Esophagus mucosa (tissue), 1 donor: Measurements from ENCODE around the gene WDR46. TPM values are rescaled to one million over a fixed set of nuclear protein-coding genes. Genes with fewer than 3 reads are reported as not detected.

ENCODE experiments used
- ATAC-seq: fragments of 200-7000 bp; cut with Tn5 transposase; one replicate; pipeline ENCODE4 v1.9.1; 2020
- total RNA-seq: library from RNA; stranded (reverse); gene quantifications from one replicate; pipeline ENCODE4 v1.2.4, GENCODE V29; 2023
- donor health status: DM: yes; HTN: yes; CAD: no.

Gene WDR46
- total RNA-seq, 1 donor from 2014 or later = 31.5 TPM

DNA sequence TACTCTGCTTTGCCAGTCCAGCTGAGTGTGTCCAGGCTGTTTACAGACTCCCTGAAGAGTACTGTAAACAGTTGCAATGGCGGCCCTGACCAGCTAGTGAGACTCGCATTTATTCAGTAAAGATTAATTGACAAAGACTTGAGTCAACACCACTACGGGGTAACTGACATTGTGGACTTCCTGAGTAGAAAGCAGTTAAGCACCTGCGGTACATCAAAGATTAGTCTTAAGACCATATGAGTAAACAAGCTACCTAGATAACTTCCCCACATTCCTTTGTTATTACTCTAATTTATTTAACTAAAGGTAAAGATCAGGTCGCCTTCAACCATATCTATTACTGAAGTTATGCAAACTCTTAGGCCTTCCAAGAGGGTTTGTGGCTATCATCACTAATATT, 30.0 kb downstream of the WDR46 start:
- no peak for ATAC-seq

DNA sequence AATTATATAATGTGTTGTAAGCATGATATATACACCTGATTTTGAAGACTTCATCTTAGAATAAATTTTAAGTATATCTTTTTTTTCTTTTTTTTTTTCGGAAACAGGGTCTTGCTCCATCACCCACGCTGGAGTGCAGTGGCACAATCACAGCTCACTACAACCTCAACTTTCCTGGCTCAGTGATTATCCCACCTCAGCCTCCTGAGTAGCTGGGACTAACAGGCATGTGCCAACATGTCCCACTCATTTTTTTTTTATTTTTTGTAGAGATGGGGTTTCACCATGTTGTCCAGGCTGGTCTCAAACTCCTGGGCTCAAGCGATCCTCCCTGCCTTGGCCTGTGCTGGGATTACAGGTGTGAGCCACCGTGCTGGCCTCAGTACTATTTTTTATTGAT, 34.4 kb downstream of the WDR46 start:
- ATAC-seq = no peak

DNA sequence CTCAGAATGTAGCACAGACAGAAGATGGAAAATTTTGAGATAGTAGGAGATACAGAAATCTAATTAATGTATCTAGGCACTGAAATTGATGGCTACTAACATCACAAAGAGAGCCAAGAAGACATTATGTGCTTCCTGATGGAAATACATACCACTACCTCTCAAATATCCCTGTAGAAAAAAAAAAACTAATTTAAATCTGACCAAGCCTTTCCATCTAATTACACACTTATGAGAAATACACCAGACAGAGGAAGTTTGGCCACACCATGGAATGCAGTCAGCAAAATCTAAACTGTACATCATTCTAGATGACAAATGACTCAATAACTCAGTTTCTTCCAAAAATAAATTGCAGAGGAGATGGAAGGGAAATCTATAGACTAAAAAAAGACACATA, 36.3 kb downstream of the WDR46 start:
- no peak for ATAC-seq

DNA sequence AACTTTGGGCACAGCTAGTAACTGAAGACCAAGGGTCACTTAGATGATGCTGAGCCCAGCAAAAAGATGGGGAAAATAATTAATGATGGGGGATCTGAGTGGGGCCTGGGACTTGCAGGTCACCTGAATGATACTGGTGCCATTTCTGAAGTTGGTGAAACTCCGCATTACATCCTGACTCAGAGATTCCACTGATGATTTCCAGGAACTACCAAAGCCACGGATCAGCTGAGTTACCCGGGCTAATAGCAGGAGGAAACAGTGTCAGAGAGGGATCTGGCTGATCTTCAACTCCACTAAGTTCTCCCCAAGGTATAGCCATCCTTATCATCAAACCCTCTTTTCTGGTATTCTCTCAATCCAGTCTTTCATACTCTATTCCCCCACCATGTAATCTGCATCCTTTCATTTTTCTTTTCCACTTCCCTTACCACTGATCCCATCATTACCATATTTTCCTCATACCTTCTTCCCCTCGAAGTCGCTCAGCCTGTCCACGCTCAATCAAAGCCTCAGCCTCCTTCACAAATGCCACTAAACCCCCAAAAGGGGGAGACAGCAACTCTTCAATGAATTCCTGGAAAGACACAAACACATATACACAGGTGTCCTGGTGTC, 37.5 kb downstream of the WDR46 start:
- ATAC-seq = no peak

DNA sequence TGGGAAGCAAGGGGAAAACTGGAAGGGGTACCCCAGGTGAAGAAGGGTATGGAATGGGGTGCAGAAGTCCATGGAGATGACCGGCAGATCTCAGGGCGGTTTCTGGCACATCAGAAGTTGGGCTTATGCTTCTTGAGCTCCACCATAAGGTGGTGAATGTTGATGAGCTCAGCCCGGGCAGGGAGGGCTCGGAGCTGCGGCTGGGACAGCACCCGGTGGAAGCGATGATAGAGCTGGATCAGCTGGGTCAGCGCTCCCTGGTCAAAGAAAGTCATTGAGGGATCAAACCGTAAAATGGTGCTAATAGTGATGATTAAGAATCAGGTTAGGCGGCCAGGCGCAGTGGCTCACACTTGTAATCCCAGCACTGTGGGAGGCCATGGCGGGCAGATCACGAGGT, 38.3 kb downstream of the WDR46 start:
- ATAC-seq = no peak

DNA sequence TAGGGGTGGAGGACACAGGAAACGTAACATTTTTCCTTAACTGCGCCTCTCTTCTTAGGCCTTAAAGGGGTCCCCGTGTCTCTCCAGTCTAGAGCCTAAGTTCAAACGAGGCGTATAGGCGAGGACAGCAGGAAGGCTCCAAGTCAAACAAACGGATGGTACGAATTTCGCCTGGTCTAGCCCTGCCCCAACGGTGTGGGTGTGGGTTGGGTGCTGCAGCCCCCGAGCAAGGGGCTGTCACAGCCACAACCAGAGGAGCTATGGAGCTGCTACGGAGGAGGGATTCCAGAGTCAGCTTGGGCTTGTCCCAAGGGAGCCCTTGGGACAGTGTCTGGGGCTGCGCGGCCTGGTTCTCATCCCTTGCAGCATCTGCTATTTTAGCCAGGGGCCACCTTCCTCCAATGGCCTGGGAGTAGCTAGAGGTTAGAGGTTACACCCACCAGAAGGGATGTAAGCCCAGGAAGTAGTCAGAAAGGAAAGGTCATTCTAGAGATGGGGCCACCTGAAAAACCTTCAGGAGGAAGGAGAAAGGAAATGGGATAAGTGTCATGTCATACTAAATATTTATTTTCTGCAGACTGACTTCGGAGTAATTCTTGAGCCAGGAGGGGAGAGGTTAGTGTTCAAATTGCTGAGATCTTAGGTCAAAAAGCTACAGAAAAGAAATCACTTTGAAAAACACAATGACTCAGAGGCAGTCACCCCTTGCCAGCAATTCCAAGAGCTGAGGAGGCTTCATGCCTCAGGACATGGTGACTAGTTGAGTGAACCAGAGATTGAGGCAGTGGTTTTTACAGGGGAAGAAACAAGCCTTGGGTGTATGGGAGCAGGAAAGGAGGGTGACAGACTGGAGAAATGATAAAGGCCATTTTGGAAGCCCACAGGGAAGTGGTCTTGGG, 39.1 kb downstream of the WDR46 start:
- ATAC-seq = peak; percentile 1

DNA sequence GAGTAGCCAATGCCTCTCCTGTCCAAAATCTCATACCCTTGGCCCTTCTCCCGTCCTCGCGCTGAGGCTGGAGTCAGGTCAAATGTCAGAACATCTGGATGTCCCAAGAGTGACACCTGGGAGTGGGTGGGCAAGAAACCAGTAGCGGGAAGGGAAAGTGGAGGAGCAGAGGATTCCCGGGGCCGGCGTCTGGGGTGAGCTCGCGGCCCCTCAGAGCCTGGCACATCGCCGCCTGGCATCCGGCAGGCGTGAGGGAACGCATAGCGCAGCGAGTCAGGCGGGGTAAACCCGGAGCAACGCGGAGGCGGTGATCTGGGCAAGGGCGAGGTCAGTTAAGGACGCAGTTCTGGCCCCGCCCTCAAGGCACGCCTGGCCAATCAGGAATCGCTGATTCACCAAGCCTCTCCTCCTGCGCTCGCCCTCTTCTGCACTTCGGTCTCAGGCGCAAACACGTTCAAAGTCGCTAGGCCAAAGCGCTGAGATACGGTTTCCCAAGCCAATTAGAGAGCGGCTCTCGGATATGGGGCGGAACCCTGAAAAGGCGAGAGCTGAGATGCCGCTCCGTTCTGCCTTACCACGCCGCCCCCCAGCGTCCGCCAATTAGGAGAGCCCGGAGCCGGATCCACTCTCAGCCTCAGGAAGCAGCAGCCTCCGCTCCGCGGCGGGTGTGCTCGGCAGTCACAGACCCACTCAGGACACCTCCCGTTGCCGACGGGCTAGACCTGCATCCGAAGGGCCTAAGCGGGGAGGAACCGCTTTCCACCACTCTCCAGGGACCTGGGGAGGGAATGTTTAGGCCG, 39.9 kb downstream of the WDR46 start:
- peak; percentile 96 for ATAC-seq

DNA sequence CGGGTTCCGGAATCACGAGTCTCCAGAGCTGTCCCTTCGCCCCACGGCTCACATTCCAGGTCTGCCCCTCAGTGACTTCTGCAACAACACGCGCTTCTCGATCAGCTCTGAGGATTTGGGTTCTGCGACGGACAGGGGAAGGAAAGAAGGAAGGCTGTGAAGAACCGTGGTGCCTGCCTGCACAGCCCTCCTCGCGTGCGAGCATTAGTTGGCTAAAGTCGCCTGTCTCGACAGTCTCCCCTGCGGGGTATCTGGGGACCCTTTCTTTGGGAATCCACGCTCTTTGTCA, 40.5 kb downstream of the WDR46 start:
- peak; percentile 4 for ATAC-seq

DNA sequence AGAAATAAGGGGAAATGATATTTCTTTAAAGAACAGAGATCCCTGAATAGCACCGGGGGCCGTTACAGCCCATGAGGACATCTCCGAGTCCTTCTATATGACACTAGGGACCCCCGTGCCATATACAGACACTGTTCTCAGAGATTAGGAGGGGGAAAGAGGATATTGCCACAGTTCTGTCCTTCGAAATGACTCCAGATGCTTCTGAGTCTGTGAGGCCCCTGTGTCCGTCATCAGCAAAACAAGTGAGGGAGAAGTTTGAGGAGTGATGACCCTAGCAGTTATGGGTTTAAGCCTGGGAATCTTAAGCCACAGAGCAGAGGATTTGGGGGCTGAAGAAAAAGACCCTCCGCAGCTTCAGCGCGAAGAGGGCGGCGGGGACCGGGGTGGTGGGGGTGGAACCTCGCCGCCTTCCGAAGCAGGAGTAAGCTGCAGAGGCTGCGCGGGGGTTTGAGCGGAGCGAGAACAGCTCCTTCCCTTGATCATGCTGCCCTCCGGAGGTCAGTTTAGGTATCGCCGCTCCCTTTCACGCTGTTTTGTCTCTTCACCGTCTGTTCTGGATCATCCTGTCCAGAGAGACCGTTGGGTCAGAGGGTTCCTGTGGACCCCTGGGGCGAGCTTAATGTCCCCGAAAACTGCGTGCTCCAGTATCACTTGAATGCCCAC, 40.9 kb downstream of the WDR46 start:
- ATAC-seq = peak; percentile 75

DNA sequence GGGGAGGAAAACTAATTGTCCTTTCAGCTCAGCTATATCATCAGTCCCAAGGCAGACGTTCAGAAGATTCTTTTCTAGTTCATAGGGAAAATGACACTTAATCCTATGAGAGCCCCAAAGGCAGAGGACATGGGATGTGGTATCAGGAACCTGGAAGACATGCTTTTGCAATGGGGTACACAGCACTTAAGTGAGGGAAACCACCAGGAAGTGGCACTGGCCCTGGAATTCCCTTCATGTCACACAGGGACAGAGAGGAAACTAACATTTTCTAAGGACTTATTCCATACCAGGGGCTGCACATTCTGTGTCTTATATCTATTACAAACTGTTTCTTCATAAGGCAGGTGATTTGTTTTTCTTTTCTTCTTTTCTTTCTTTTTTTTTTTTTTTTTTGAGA, 45.6 kb downstream of the WDR46 start:
- ATAC-seq = no peak

DNA sequence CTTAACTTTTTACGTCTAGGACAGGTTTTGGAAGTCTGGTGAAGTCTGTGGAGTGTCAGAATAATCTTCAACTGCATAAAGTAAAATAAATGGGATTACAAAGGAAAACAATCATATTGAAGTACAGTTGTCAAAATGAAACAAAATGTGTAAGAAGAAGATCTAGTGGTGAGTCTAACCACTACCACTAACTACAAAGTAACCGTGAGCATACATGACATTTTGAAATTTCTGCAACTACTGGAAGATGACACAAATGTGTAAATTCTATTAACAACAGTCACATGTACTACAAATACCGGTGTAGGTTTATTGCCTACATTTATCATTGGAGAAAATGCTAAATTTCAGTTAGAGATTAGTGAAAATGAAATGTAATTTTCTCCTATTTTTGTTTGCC, 47.1 kb downstream of the WDR46 start:
- ATAC-seq = no peak

DNA sequence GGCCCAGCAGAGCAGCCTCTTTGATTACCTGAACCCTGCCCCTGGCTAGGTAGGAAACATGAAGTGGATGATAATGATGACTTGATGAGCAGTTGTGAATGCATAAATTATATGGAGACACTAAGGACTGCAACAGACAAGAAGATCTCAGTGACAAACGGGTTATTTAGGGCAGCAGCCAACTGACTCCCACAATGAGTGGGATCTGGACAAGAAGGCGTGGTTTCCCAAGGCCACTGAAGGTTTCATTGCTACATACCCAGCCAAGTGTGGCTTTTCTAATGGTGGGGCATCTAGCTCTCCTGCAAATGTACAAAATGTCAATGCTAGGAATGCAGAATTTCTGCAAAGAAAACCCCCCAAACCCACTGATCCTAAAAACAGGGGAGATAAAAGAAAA, 51.3 kb downstream of the WDR46 start:
- no peak for ATAC-seq

DNA sequence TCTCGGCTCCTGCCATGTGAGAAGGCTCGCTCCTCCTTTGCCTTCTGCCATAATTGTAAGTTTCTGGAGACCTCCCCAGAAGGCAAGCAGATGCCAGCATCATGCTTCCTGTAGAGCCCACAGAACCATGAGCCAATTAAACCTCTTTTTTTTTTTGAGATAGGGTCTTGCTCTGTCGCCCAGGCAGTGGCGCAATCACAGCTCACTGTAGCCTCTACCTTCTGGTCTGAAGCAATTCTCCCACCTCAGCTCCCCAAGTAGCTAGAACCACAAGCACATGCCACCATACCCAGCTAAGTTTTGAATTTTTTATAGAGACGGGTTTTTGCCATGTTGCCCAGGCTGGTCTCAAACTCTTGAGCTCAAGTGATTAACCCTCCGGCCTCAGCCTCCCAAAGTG, 52.2 kb downstream of the WDR46 start:
- ATAC-seq = no peak

DNA sequence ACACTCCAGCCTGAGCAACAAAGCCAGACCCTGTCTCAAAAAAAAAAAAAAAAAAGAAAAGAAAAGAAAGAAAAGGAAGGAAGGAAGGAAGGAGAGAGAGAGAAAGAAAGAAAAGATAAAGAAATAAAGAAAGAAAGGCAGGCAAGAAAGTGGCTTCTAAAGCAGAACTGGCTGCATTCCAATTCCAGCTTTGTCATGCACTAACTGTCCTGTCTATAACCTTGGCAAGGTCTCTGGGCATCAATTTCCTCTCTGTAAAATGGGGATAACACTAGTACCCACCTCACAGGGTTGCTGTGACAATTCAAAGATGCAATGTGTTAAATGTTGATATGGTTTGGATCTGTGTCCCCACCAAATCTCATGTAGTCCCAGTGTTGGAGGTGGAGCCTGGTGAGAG, 52.7 kb downstream of the WDR46 start:
- no peak for ATAC-seq

DNA sequence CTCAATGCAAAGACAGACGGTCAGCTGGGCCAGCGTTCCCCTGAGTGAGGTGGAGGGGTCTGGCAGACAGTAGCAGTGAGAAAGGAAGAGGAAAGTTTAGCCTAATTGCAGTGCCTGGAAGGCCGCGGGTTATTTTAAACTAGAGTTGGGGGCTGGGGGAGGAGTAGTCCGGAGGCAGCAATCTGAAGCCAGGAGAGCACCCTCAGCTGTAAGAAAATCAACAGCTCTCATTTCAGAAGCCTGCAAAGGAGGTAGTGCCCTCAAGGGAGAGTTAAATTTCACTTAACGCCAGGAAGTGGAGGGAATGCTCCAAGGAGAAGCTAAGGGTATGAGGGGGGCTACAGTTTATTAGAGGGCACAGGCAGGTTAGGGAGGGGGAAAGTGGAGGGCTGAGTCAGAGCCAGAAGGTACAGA, 53.8 kb downstream of the WDR46 start:
- ATAC-seq = no peak

Other genes with a start within 250 kb of the WDR46 start
- 12.7 TPM for gene HLA-DPA1, start 215.6 kb downstream of the WDR46 start, total RNA-seq
- 10.5 TPM for gene HLA-DPB1, start 213.2 kb downstream of the WDR46 start, total RNA-seq
- gene COL11A2, start 96.8 kb downstream of the WDR46 start, total RNA-seq = 0.32 TPM
- gene RXRB, start 88.6 kb downstream of the WDR46 start, total RNA-seq = 19.6 TPM
- 31.1 TPM for gene SLC39A7, start 88.4 kb downstream of the WDR46 start, total RNA-seq
- 27.3 TPM for gene HSD17B8, start 84.6 kb downstream of the WDR46 start, total RNA-seq
- gene RING1, start 80.7 kb downstream of the WDR46 start, total RNA-seq = 27.0 TPM
- 38.8 TPM for gene VPS52, start 17.4 kb downstream of the WDR46 start, total RNA-seq
- 3,499 TPM for gene RPS18, start 17.2 kb downstream of the WDR46 start, total RNA-seq
- gene B3GALT4, start 12.1 kb downstream of the WDR46 start, total RNA-seq = 16.9 TPM
- 39.9 TPM for gene PFDN6, start 362 bp upstream of the WDR46 start, total RNA-seq
- 55.8 TPM for gene RGL2, start 9.7 kb upstream of the WDR46 start, total RNA-seq
- gene TAPBP, start 24.8 kb upstream of the WDR46 start, total RNA-seq = 63.5 TPM
- gene ZBTB22, start 28.5 kb upstream of the WDR46 start, total RNA-seq = 10.6 TPM
- 28.1 TPM for gene DAXX, start 33.7 kb upstream of the WDR46 start, total RNA-seq
- 19.0 TPM for gene KIFC1, start 102.6 kb upstream of the WDR46 start, total RNA-seq
- gene PHF1, start 121.8 kb upstream of the WDR46 start, total RNA-seq = 13.4 TPM
- 92.4 TPM for gene CUTA, start 128.9 kb upstream of the WDR46 start, total RNA-seq
- 7.1 TPM for gene SYNGAP1, start 130.8 kb upstream of the WDR46 start, total RNA-seq
- 5.5 TPM for gene ZBTB9, start 165.3 kb upstream of the WDR46 start, total RNA-seq